Measurements from ENCODE around the gene RELCH.

The RELCH gene

DNA sequence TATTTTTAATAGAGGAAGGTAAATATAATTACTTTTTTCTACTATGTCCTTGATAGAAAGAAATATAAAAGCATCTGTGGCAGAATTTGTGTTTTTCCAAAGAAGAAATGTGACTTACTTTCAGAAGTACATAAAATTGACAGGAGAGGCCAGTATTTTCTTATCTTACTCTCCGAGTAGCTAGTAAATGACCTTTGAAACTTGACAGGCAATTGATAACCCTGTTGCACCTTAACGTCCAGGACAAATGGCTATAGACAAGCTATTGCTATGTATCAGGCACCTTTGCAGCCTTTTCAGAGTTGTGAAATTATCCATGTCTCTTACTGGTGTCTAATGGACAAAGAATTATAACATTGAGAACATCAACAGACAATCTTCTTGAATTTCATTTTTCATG is 75.0 kb downstream of the RELCH start:
- DNase-seq (ENCODE audit: extremely low read depth, low read depth) = no peak

GRCh38 chr18:62264984-62265383 is 77.9 kb downstream of the RELCH start:
- no peak for DNase-seq (ENCODE audit: extremely low read depth, low read depth)
- no peak overlapping the region for H3K4me3 ChIP-seq (replicated peaks; ENCODE audit: low read depth, low read length)
- TF ChIP-seq CTCF (IDR thresholded peaks at IDR 0.05; ENCODE audit: low read depth, low read length, missing control alignments) = no peak

More for the DNA sequence above, 75.0 kb downstream of the RELCH start:
- TF ChIP-seq CTCF (IDR thresholded peaks at IDR 0.05; ENCODE audit: low read depth, low read length, missing control alignments) = no peak
- no peak overlapping the region for H3K4me3 ChIP-seq (replicated peaks; ENCODE audit: low read depth, low read length)

DNA sequence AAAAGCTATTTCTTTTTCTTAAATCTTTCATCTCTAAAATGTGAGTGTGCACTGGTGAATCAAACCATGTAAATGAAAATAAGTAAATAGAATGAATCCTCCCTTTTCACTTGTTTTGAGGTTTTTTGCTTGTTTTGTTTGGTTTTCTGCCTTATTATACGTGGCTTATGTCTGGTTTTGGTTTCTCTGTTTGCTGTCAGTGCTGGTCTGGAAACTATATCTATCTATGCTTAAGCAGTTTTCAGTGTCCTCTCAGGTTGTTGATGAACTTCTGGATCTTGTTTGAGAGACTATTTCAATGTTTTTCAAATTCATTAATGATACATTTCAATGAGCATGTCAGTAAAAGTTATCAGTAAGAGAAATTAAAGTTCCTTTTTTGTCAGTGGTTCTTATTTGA is 90.0 kb downstream of the RELCH start:
- DNase-seq (ENCODE audit: extremely low read depth, low read depth) = no peak
- H3K4me3 ChIP-seq (replicated peaks; ENCODE audit: low read depth, low read length) = no peak overlapping the region
- TF ChIP-seq CTCF (IDR thresholded peaks at IDR 0.05; ENCODE audit: low read depth, low read length, missing control alignments) = no peak

DNA sequence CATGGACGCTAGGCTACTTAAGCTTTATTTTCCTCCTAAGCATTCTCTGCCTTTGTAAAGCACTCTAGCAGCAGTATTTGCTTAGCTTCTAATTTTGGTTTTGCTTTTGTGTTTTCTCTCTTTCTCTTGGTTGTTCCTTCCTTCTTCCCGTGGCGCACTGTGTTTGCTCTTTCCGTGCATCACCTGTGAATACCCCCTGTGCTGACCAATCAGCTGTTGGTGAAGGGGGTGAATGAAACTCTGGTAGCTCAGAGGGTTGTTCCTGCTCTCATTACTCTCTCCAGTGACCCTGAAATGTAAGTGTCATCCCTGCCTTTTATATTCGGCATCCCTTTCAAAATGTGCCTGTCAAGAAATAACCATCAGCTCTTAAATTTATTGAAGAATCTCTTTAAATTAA is 92.5 kb downstream of the RELCH start:
- no peak for TF ChIP-seq CTCF (IDR thresholded peaks at IDR 0.05; ENCODE audit: low read depth, low read length, missing control alignments)
- H3K4me3 ChIP-seq (replicated peaks; ENCODE audit: low read depth, low read length) = no peak overlapping the region
- DNase-seq (ENCODE audit: extremely low read depth, low read depth) = no peak

DNA sequence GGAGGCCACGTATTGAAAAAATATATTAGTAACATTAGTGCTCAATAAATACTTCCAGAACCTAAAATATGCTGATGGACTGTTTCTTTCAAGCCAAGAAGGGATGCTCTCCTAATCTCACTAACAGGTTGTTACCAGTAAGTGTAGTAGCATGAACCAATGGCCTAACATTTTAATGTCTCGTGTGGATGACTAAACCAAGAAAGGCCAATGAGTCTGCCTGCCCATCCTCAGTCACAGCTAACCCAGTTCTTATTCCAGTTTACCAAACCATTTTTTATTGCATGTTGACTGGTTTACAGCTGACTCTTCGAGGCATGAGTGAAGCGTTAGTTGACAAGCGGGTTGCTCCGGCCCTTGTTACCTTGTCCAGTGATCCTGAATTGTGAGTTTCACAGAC is 93.0 kb downstream of the RELCH start:
- H3K4me3 ChIP-seq (replicated peaks; ENCODE audit: low read depth, low read length) = no peak overlapping the region
- no peak for DNase-seq (ENCODE audit: extremely low read depth, low read depth)
- TF ChIP-seq CTCF (IDR thresholded peaks at IDR 0.05; ENCODE audit: low read depth, low read length, missing control alignments) = no peak

DNA sequence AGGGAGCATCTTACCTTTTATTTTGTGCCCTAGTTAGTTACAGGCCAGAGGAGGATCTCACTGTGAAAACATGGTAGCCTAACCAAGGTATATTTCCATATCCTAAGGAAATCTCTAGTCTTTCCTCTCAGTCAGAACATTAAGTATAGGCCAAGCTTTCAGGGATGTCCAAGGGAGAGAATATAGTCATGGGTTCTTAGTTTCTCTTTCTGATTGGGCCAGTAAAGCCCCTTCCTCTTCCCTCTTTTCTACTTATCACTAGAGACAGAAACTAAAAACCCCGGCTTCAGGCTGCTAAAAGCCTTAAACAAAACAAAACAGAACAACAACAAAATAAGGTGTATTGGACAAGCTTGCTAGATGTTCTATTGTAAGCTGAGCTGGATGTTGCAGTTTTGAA is 93.7 kb downstream of the RELCH start:
- no peak for DNase-seq (ENCODE audit: extremely low read depth, low read depth)
- no peak overlapping the region for H3K4me3 ChIP-seq (replicated peaks; ENCODE audit: low read depth, low read length)
- no peak for TF ChIP-seq CTCF (IDR thresholded peaks at IDR 0.05; ENCODE audit: low read depth, low read length, missing control alignments)

DNA sequence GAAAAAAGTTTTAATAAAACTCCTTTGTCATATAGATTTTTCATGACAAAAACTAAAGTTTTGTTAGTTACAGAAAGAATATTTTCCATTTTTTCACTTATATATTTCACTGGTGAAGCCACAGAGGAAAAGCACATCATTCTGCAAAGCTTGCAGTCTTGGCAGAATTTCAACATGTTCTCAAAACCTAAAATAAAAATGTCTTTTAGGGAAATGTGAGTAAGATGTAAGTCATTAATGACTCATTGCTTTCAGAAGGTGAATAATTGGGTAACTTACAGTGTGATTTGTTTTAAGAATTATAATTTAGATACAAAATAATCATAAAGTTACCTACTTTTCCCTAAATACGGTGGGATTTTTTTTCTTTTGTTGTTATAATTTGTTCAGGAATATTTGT is 94.6 kb downstream of the RELCH start:
- DNase-seq (ENCODE audit: extremely low read depth, low read depth) = peak; percentile 31
- TF ChIP-seq CTCF (IDR thresholded peaks at IDR 0.05; ENCODE audit: low read depth, low read length, missing control alignments) = no peak
- no peak overlapping the region for H3K4me3 ChIP-seq (replicated peaks; ENCODE audit: low read depth, low read length)

All from HFF-Myc (cell line).